Lung (tissue), 12 donors: Measurements from ENCODE around the gene MARCHF5. TPM values are rescaled to one million over a fixed set of nuclear protein-coding genes. Genes with fewer than 3 reads are reported as not detected.

Experiments
- ATAC-seq: fragments of 200-7000 bp; cut with Tn5 transposase; one replicate; pipeline ENCODE4 v1.9.1; 2020; ENCODE audit warnings: moderate number of reproducible peaks; ENCODE audit not compliant: insufficient read depth, low FRiP score
- DNase-seq, 3 donors: peaks; one replicate each; pipeline ENCODE4 v3.0.0-alpha.2; 2013 to 2017
- H3K27ac ChIP-seq, 2 donors: one replicate each; pipeline ENCODE4 v1.5.1; 2013; ENCODE audit warnings: mild to moderate bottlenecking in 2 of 2, moderate library complexity in 2 of 2, control low read depth in 1 of 2, inconsistent platforms in 1 of 2, low read depth in 1 of 2, low read length in 1 of 2
- H3K27me3 ChIP-seq, 3 donors: one replicate each; pipeline ENCODE4 v1.5.1; 2013; ENCODE audit warnings: low read length in 2 of 3; ENCODE audit not compliant: control insufficient read depth in 3 of 3, insufficient read depth in 3 of 3
- H3K36me3 ChIP-seq, 4 donors: one replicate each; pipeline ENCODE4 v1.5.1; 2013; ENCODE audit warnings: low read length in 4 of 4, mild to moderate bottlenecking in 1 of 4, moderate library complexity in 1 of 4; ENCODE audit not compliant: control insufficient read depth in 4 of 4, insufficient read depth in 4 of 4
- H3K4me1 ChIP-seq, 5 donors: one replicate each; pipeline ENCODE4 v1.5.1; 2013; ENCODE audit warnings: low read length in 5 of 5, mild to moderate bottlenecking in 2 of 5, moderate library complexity in 1 of 5; ENCODE audit not compliant: control insufficient read depth in 5 of 5, insufficient read depth in 5 of 5
- H3K4me3 ChIP-seq: one replicate; pipeline ENCODE4 v1.5.1; 2013; ENCODE audit warnings: mild to moderate bottlenecking, control low read depth, moderate library complexity
- H3K9ac ChIP-seq, 2 donors: one replicate each; pipeline ENCODE4 v1.5.1; 2013; ENCODE audit warnings: low read length in 2 of 2, control low read depth in 1 of 2; ENCODE audit not compliant: insufficient read depth in 1 of 2
- H3K9me3 ChIP-seq, 4 donors: one replicate each; pipeline ENCODE4 v1.5.1; 2013; ENCODE audit warnings: low read length in 3 of 4, mild to moderate bottlenecking in 1 of 4, moderate library complexity in 1 of 4; ENCODE audit not compliant: control insufficient read depth in 4 of 4, insufficient read depth in 3 of 4
- WGBS, 2 donors: extraction: QIAGEN DNeasy Blood & Tissue Kit; methylation state at CpG; one replicate each; pipeline ENCODE4 v1.1.7; 2013; 5-methylcytosine and 5-hydroxymethylcytosine counted together
- polyA plus RNA-seq, 2 donors: library from polyadenylated mRNA; stranded (reverse); fragments of 200-250 nt; gene quantifications; one replicate each; pipeline ENCODE4 v1.2.1, GENCODE V29; 2013
- total RNA-seq, 2 donors: library from RNA; depleted of rRNA in 1 of 2; stranded (reverse); fragments of >200 nt in 1 of 2; gene quantifications; one replicate each; pipeline ENCODE4 v1.2.1, GENCODE V29; 2014 to 2021
- TF ChIP-seq, protein P1 (sequence below): IDR thresholded peaks from 2 replicates; pipeline ENCODE4 v1.5.1; 2012; ENCODE audit warnings: mild to moderate bottlenecking; ENCODE audit errors: control extremely low read depth, extremely low read depth
- donor health status: control.
- donor health status: control.
- donor health status: Bipolar disorder and iron deficiency.
- donor health status: healthy.
- donor health status: DM: yes; HTN: yes; CAD: no.

Gene MARCHF5
- total and polyA plus RNA-seq, 4 donors = 10.0 to 38.1 (median 22.9) TPM

DNA sequence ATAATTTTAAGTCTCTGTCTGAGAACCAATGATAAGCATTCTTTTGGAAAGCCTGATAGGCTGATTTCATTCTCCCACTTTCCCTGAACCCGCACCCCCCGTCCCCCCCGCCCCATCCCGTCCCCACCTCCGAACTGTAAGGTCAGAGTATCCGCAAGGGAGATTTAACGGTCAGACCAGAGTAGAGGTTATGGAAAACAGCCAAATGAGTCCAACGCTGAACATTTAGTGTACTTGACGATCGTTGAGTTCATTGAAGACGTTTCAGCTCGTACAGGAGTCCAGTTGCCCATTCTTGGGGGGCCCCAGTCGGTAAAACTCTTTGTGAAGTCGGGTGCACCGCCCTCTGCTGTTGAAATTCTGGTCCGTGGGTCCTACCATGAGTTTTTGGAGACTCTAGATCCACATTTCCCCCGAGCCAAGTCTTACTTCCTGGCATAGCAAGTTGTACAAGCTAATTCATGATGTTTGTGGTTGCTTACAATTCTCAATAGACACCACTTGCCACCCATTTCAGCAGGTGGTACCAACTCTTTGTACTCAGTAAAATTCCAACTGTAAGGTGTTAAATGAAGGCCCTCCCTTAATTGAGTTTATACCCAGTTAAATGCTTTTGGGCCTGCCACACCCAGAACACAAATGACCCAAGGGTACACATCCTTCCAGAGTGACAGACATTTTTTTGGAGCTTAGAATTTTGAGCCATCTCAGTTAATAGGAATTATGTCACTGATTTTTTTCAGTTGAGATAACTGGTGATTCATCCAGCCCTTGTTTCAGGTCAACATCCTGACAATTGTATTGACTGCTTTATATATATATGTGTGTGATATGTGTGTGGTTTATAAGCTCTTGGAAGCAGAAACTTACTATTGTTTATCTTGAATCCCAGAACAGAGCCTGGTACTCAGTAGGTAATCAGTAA is 1.2 kb downstream of the MARCHF5 start:
- Histone ChIP-seq H3K27me3 (no peaks in the 10 kb centered on the region), H3K36me3 (peaks cover 0 to 6% (median 2%) of the 10 kb centered on the region in 4 donors), H3K4me1 (peaks cover 4 to 19% (median 7%) of the 10 kb centered on the region in 5 donors), H3K9ac (peak overlapping the region; percentile 87 to 92), H3K27ac (peak overlapping the region; percentile 71 to 98), H3K9me3 (no peaks in the 10 kb centered on the region), H3K4me3 (peak overlapping the region; percentile 83)
- ATAC-seq (no peak), DNase-seq (peak; percentile 61 to 77 (median 67))
- 0 to 2% methylated on average over 17 of the region's 17 CpGs for WGBS, 2 donors
- TF ChIP-seq, protein P1, sequence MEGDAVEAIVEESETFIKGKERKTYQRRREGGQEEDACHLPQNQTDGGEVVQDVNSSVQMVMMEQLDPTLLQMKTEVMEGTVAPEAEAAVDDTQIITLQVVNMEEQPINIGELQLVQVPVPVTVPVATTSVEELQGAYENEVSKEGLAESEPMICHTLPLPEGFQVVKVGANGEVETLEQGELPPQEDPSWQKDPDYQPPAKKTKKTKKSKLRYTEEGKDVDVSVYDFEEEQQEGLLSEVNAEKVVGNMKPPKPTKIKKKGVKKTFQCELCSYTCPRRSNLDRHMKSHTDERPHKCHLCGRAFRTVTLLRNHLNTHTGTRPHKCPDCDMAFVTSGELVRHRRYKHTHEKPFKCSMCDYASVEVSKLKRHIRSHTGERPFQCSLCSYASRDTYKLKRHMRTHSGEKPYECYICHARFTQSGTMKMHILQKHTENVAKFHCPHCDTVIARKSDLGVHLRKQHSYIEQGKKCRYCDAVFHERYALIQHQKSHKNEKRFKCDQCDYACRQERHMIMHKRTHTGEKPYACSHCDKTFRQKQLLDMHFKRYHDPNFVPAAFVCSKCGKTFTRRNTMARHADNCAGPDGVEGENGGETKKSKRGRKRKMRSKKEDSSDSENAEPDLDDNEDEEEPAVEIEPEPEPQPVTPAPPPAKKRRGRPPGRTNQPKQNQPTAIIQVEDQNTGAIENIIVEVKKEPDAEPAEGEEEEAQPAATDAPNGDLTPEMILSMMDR = peak; percentile 34

DNA sequence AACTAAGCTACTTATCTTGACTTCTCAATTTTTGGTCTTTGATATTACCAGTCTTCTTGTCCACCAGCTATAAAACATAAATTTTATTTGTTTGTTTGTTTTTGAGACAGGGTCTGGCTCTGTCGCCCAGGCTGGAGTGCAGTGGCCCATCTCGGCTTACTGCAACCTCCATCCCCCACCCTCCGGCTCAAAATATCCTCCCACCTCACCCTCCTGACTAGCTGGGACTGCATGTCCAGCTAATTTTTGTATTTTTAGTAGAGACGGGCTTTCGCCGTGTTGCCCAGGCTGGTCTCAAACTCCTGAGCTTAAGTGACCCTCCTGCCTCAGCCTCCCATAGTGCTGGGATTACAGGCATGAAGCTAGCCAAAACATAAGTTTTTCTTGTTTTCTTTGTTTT is 7.5 kb downstream of the MARCHF5 start:
- Histone ChIP-seq H3K27ac (no peak overlapping the region), H3K27me3 (no peaks in the 10 kb centered on the region), H3K36me3 (peaks cover 3 to 7% (median 4%) of the 10 kb centered on the region in 4 donors), H3K9ac (no peak overlapping the region), H3K4me1 (peaks cover 0 to 12% (median 0%) of the 10 kb centered on the region in 5 donors), H3K4me3 (no peak overlapping the region), H3K9me3 (no peaks in the 10 kb centered on the region)
- TF ChIP-seq, protein P1 = no peak
- no peak for DNase-seq
- WGBS, 2 donors = 90 to 92% methylated on average over 6 of the region's 6 CpGs
- no peak for ATAC-seq

DNA sequence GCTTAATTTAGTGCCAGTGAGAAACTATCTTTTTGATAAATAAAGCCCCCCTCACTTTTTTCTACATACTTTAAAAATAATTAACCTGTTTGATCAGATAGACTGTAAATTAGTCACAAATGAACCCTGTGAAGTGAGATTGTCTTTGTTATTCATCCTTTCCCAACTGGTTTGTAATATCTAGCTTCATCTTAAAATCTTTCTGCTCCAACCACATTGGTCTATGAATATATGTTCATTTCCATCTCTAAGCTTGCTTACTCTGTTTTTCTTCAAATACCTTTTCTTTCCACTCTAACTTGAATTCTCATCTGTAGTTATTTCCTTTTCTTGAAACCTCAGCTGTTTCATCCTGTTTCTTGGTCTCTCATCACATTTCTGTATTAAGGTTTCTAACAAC is 12.1 kb downstream of the MARCHF5 start:
- Histone ChIP-seq H3K27me3 (no peaks in the 10 kb centered on the region), H3K4me3 (no peak overlapping the region), H3K4me1 (peaks cover 0 to 9% (median 0%) of the 10 kb centered on the region in 5 donors), H3K36me3 (peaks cover 0 to 7% (median 2%) of the 10 kb centered on the region in 4 donors), H3K9ac (no peak overlapping the region), H3K9me3 (no peaks in the 10 kb centered on the region), H3K27ac (no peak overlapping the region)
- TF ChIP-seq, protein P1 = no peak
- DNase-seq (no peak), ATAC-seq (no peak)
